HL-60 (cell line): ENCODE data around the gene SP2.
A peak's percentile ranks its signal among the peaks of the same experiment; 100 is the strongest.

Experiments
- DNase-seq, 2 experiments: peaks; one replicate each; pipeline ENCODE4 v3.0.0-alpha.2; 2010 to 2020; ENCODE audit warnings: low read depth in 1 of 2, low spot score in 1 of 2
- H3K27ac ChIP-seq: fragments of 250-450 bp; sonication (Bioruptor Pico); replicated peaks from 2 replicates; pipeline ENCODE4 v1.5.1; 2020; ENCODE audit warnings: mild to moderate bottlenecking, moderate library complexity
- H3K27me3 ChIP-seq: fragments of 250-450 bp; sonication (Bioruptor Pico); 2 replicates; pipeline ENCODE4 v1.5.1; 2021; ENCODE audit warnings: mild to moderate bottlenecking, moderate library complexity; ENCODE audit not compliant: insufficient read depth, poor library complexity, severe bottlenecking
- H3K4me3 ChIP-seq: replicated peaks from 2 replicates; pipeline ENCODE4 v1.5.1; 2011; ENCODE audit warnings: mild to moderate bottlenecking, control low read depth, low read length; ENCODE audit not compliant: insufficient read depth
- CTCF ChIP-seq: IDR thresholded peaks from one replicate; pipeline ENCODE4 v1.5.1; 2011; ENCODE audit warnings: low read length, control low read depth, inconsistent platforms; ENCODE audit not compliant: insufficient read depth
- GABPA ChIP-seq: IDR thresholded peaks from 2 replicates; pipeline ENCODE4 v1.6.1; 2012; ENCODE audit warnings: low read depth
- POLR2AphosphoS5 ChIP-seq: IDR thresholded peaks from 2 replicates; pipeline ENCODE4 v1.6.1; 2012; ENCODE audit warnings: low read depth
- REST ChIP-seq: IDR thresholded peaks from 2 replicates; pipeline ENCODE4 v1.6.1; 2012; ENCODE audit warnings: low read depth; ENCODE audit not compliant: insufficient replicate concordance
- SPI1 ChIP-seq: IDR thresholded peaks from 2 replicates; pipeline ENCODE4 v1.6.1; 2012; ENCODE audit warnings: low read depth, mild to moderate bottlenecking, borderline replicate concordance

SP2 gene

DNA sequence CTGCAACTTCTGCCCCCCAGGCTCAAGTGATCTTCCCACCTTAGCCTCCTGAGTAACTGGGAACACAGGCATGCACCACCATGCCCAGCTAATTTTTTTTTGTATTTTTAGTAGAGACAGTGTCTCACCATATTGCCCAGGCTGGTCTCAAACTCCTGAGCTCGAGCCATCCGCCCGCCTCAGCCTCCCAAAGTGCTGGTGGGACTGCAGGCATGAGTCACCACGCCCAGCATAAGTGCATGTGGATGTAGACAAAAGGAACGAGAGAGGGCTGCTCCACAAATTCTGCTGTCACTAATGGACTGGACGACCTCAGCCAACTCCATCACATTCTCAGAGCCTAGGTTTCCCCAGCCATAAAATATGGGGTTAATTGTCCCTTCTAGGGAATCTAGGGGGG is 7.7 kb upstream of the SP2 start:
- DNase-seq, result no peak

DNA sequence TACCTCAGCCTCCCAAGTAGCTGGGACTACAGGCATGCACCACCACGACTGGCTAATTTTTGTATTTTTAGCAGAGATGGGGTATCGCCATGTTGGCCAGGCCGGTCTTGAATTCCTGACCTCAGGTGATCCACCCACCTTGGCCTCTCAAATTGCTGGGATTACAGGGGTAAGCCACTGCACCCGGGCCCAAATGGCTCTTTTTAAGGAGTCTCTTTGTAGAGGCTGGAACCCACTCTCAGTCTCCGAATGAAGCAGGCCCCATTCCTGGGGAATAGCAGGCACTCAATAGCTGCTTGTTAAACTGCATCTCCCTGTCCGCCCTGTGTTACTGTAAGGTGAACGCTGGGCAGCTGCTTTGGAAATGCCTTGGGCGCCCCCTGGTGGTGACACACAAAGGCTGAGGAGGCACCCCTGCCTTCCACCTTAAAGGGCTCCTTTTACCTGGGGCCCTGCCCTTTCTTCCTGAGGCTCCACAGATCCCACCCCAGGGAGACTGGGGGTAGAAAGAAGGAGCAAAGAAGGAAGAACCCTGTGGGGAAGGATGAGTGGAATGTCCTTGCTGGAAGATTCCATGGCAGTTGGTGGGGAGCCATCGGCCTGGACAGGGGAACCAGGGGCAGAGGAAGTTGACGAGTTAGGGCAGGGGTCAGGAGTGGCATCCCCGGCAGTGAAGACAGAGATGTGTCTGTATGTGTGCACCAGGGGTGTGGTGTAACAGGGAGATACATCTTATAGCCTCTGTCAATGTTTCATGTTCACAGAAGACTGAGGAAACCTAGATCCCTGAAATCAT is 6.1 kb upstream of the SP2 start:
- Histone ChIP-seq H3K4me3 (no peak overlapping the region), H3K27ac (no peak overlapping the region), H3K27me3 (no peaks in the 10 kb centered on the region)
- peak; percentile 46 to 84 for DNase-seq
- TF ChIP-seq POLR2AphosphoS5 (no peak), GABPA (no peak), CTCF (peak; percentile 77), REST (no peak), SPI1 (no peak)

More for the DNA sequence above, 7.7 kb upstream of the SP2 start:
- H3K27ac ChIP-seq, result no peak overlapping the region
- TF ChIP-seq SPI1 (no peak), POLR2AphosphoS5 (no peak), REST (no peak), GABPA (no peak), CTCF (no peak)
- H3K27me3 ChIP-seq, result no peaks in the 10 kb centered on the region
- no peak overlapping the region for H3K4me3 ChIP-seq

DNA sequence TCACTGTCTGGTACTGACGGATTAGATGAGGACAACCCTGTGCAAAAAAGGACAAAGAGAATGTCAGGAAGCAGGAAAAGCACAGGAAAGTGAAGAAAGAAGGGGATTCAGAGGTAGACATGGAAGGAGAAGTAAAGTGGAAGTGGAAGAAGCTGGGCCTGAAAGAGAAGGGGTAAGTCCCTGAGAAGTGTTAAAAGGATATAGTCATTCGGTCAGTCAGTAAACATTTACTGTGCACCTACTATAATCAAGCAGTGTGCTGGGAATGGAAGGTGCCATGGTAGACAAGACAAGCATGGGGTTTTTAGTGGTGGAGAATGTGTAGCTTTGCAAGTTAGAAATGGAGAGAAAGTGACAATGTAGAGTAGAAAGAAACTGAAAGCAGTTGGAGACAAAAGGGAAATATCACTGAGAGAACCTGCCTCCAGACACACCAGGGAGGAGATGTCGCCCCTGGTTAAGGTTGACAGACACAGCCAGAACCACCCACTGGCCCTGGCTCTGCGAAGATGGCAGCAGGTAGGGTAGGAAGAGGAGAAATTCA is 4.4 kb upstream of the SP2 start:
- no peak for TF ChIP-seq POLR2AphosphoS5
- TF ChIP-seq SPI1, result no peak
- TF ChIP-seq REST, result no peak
- TF ChIP-seq GABPA, result no peak
- no peak for TF ChIP-seq CTCF
- no peak for DNase-seq
- no peak overlapping the region for H3K27ac ChIP-seq
- no peaks in the 10 kb centered on the region for H3K27me3 ChIP-seq
- H3K4me3 ChIP-seq, result no peak overlapping the region
